ENCODE data around the gene LRRC45.

Gene LRRC45

GRCh38 chr17:82060614-82061013 lies 37.5 kb downstream of the LRRC45 start:
- Histone ChIP-seq H3K4me1 (ENCODE audit: control insufficient read depth, insufficient read depth, low read length) (peaks cover 7% of the 10 kb centered on the region; the same call in 1 of the 2 replicates), H3K36me3 (ENCODE audit: control insufficient read depth in 2 of 2, insufficient read depth in 1 of 2, low read length in 2 of 2) (peaks cover 3 to 90% of the 10 kb centered on the region in 2 experiments; a peak in 1 of 3 replicates), H3K27ac (ENCODE audit: extremely low read depth, low read depth, low read length) (peak overlapping the region; percentile 32; the same call in 1 of the 2 replicates), H3K4me3 (ENCODE audit: low read depth, low read length) (no peak overlapping the region), H3K9me3 (ENCODE audit: control insufficient read depth, insufficient read depth, low read depth, low read length) (no peaks in the 10 kb centered on the region)
- ChIA-PET POLR2A (interaction anchor here (0.9 to 14.2 kb wide), 12 partner anchors 9 to 38 kb away, joined by 3 to 96 read pairs (median 4); partner anchors contain the start of genes CENPX, DCXR, LRRC45 and RAC3), CTCF (interaction anchor here (0.5 to 0.7 kb wide), 4 partner anchors 17 to 106 kb away, joined by 3 to 4 read pairs (median 3); no protein-coding TSS in a partner anchor)
- no peak for TF ChIP-seq ZNF350 (tag by site-specific recombination; IDR thresholded peaks at IDR 0.05)
- TF ChIP-seq ZNF501 (tag by site-specific recombination; IDR thresholded peaks at IDR 0.05): no peak
- TF ChIP-seq ZNF624 (tag by site-specific recombination; IDR thresholded peaks at IDR 0.05): no peak
- 0 out of 2 replicates have a peak, but pooled peaks have one; percentile 28 for TF ChIP-seq GLIS2 (tag by site-specific recombination; IDR thresholded peaks at IDR 0.05)
- TF ChIP-seq ZFHX2 (tag by site-specific recombination; conservative IDR thresholded peaks at IDR 0.05): no peak

- peaks cover 3 to 84% of the 10 kb centered on the region in 2 experiments; a peak in 1 of 3 replicates for H3K36me3 ChIP-seq (ENCODE audit: control insufficient read depth in 2 of 2, insufficient read depth in 1 of 2, low read length in 2 of 2)
- CTCF ChIA-PET: interaction anchor here (0.5 to 0.7 kb wide), 2 partner anchors 35 to 41 kb away, joined by 3 read pairs; no protein-coding TSS in a partner anchor
- TF ChIP-seq ZNF560 (tag by site-specific recombination; IDR thresholded peaks at IDR 0.05; ENCODE audit: borderline replicate concordance) (no peak), SETDB1 (IDR thresholded peaks at IDR 0.05; ENCODE audit: insufficient read length, low read length) (no peak), ZNF239 (tag by site-specific recombination; IDR thresholded peaks at IDR 0.05) (no peak), ZNF280D (tag by site-specific recombination; IDR thresholded peaks at IDR 0.05) (no peak), ZFP69B (tag by site-specific recombination; IDR thresholded peaks at IDR 0.05) (peak; percentile 34; the same call in 1 of the 2 replicates), ZNF518A (tag by site-specific recombination; conservative IDR thresholded peaks at IDR 0.05; ENCODE audit: low read depth) (no peak), GLIS2 (tag by site-specific recombination; IDR thresholded peaks at IDR 0.05) (peak; percentile 42), ZSCAN30 (tag by site-specific recombination; IDR thresholded peaks at IDR 0.05) (no peak), ZNF776 (tag by site-specific recombination; IDR thresholded peaks at IDR 0.05; ENCODE audit: borderline replicate concordance) (no peak), ZNF155 (tag by site-specific recombination; IDR thresholded peaks at IDR 0.05) (no peak), ZNF623 (tag by site-specific recombination; IDR thresholded peaks at IDR 0.05) (no peak), ZNF830 (tag by site-specific recombination; IDR thresholded peaks at IDR 0.05; ENCODE audit: low read depth) (no peak), ZNF112 (tag by site-specific recombination; IDR thresholded peaks at IDR 0.05) (no peak), HIC1 (tag by site-specific recombination; IDR thresholded peaks at IDR 0.05) (0 out of 2 replicates have a peak, but pooled peaks have one; percentile 37), ZNF223 (tag by site-specific recombination; IDR thresholded peaks at IDR 0.05) (no peak)
These were observed 38.2 kb downstream of the LRRC45 start for GRCh38 chr17:82061047-82061925.

More at GRCh38 chr17:82061047-82061925, 38.2 kb downstream of the LRRC45 start:
- peaks cover 7% of the 10 kb centered on the region; the same call in 1 of the 2 replicates for H3K4me1 ChIP-seq (ENCODE audit: control insufficient read depth, insufficient read depth, low read length)
- peak overlapping the region; percentile 32; the same call in 1 of the 2 replicates for H3K27ac ChIP-seq (ENCODE audit: extremely low read depth, low read depth, low read length)
- POLR2A ChIA-PET: interaction anchor here (0.6 to 14.2 kb wide), 13 partner anchors 8 to 93 kb away, joined by 3 to 96 read pairs (median 4); partner anchors contain the start of genes CENPX, DCXR, LRRC45 and RAC3
- no peaks in the 10 kb centered on the region for H3K9me3 ChIP-seq (ENCODE audit: control insufficient read depth, insufficient read depth, low read depth, low read length)
- H3K4me3 ChIP-seq (ENCODE audit: low read depth, low read length): no peak overlapping the region

Data from HEK293 (cell line).